Naive thymus-derived CD8-positive, alpha-beta T cell (primary cell): ENCODE data around the gene ZNF585A. TPM values are rescaled to one million over a fixed set of nuclear protein-coding genes. Genes with fewer than 3 reads are reported as not detected.

Experiments
- polyA plus RNA-seq, 3 donors: library from polyadenylated mRNA; unstranded; fragments of 300-500 nt; fragmentation: Illumina TruSeq; gene quantifications; one replicate each; pipeline ENCODE4 v1.2.3, GENCODE V29; 2021
- total RNA-seq, 8 experiments: library from RNA in 2 of 8; stranded (reverse) in 2 of 8; gene quantifications; one replicate each; pipeline ENCODE4 v1.2.3 and lab custom pipeline; 2021 to 2026

The ZNF585A gene
- total and polyA plus RNA-seq, 5 experiments from 2014 or later = 17.1 to 63.9 (median 60.1) TPM

Other genes starting within 250 kb of the ZNF585A start
- 10 to 100 TPM; 24.9 to 36.6 TPM for gene ZNF420, start 94.3 kb downstream of the ZNF585A start, total RNA-seq
- gene ZNF420, start 94.3 kb downstream of the ZNF585A start, polyA plus RNA-seq = 10 to 100 TPM; 19.5 to 28.7 (median 20.5) TPM
- 10 to 100 TPM; 32.3 to 35.0 TPM for gene ZNF585B, start 37.8 kb upstream of the ZNF585A start, total RNA-seq
- 10 to 100 TPM in 1 of 3 donors, 1 to 10 TPM in 2; 5.7 to 11.0 (median 6.4) TPM for gene ZNF585B, start 37.8 kb upstream of the ZNF585A start, polyA plus RNA-seq
- gene ZNF383, start 45.5 kb upstream of the ZNF585A start, total RNA-seq = 10 to 100 TPM; 33.5 to 39.8 TPM
- 10 to 100 TPM in 2 of 3 donors, 1 to 10 TPM in 1; 8.8 to 15.1 (median 10.4) TPM for gene ZNF383, start 45.5 kb upstream of the ZNF585A start, polyA plus RNA-seq
- gene ZNF527, start 198.4 kb upstream of the ZNF585A start, total RNA-seq = 10 to 100 TPM; 10.9 to 15.1 TPM
- 10 to 100 TPM in 2 of 3 donors, 1 to 10 TPM in 1; 8.7 to 13.1 (median 10.9) TPM for gene ZNF527, start 198.4 kb upstream of the ZNF585A start, polyA plus RNA-seq